OCI-LY7 (cell line): Measurements from ENCODE around the gene DSCAM.

Source experiments
- CTCF ChIP-seq: fragments of 200-600 bp; sonication (generic); conservative IDR thresholded peaks from 2 replicates; pipeline ENCODE4 v1.5.1; 2014; ENCODE audit warnings: mild to moderate bottlenecking, antibody characterized with exemption, low read length, moderate library complexity, mixed read lengths
- EZH2phosphoT487 ChIP-seq: fragments of 200-600 bp; sonication (generic); IDR thresholded peaks from 2 replicates; pipeline ENCODE4 v1.6.1; 2018; ENCODE audit warnings: low read depth, borderline replicate concordance, mild to moderate bottlenecking, mixed run types, antibody characterized with exemption, low read length, moderate library complexity, mixed read lengths

DNA sequence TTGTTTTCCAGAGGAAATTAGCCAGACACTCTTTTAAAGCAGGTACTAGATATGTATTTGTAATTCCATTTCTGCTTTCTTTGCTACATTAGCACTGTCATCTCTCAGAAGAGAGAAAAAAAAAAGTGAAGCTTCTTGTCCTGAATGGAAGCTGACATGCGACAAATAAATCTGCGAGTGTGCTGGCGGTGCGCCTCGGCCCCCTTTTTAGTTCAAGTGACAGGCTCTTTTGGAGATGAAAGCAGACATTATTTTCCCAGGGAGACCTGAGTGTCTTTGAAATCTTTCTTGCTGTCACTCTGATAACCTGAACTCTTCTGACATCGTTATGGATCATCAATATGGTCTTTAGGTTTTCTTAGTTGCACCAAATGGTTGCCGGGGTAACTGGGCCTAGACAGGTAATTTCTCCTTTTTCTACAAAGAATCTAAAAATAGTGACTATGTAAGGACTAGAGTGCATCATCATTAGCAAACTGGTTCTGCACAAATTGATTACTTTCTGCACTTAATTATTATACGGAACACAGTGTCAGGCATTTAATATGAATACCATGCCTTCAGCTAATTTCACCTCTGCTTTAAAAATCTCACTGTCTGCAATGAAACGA lies 501.1 kb downstream of the DSCAM start:
- TF ChIP-seq CTCF (no peak), EZH2phosphoT487 (no peak)
